PC-3 (cell line): ENCODE results near the gene MARK3. TPM values are rescaled to one million over a fixed set of nuclear protein-coding genes. Genes with fewer than 3 reads are reported as not detected.

Experiments
- ATAC-seq: fragments of 200-7000 bp; cut with Tn5 transposase; 2 replicates; pipeline ENCODE4 v1.9.1; 2020; ENCODE audit warnings: mild to moderate bottlenecking, moderate library complexity
- BruUV-seq: library from RNA; stranded (reverse); fragments of 400-500 nt; replicated peaks from 2 replicates; lab custom pipeline; 2021; lab: Mats Ljungman, UMichigan
- CTCF ChIA-PET: fragments of 300-600 bp; sonication (Branson Sonifier 250); formaldehyde crosslinking; loops from one replicate; lab custom pipeline; 2022; ENCODE audit warnings: antibody characterized with exemption; lab: Charles Lee
- POLR2A ChIA-PET: fragments of 300-600 bp; sonication (Branson Sonifier 250); formaldehyde crosslinking; loops from one replicate; lab custom pipeline; 2022; ENCODE audit warnings: antibody characterized with exemption; ENCODE audit not compliant: unreplicated experiment; lab: Charles Lee
- DNase-seq: peaks from one replicate; pipeline ENCODE4 v3.0.0-alpha.2; 2015
- H2AFZ ChIP-seq: fragments of 300-600 bp; sonication (generic); 2 replicates; pipeline ENCODE4 v1.6.0; 2016; ENCODE audit warnings: antibody characterized with exemption, low read length
- H3F3A ChIP-seq: fragments of 300-600 bp; sonication (generic); one replicate; pipeline ENCODE4 v1.6.0; 2017; ENCODE audit warnings: antibody characterized with exemption, low read length, control low read depth, mild to moderate bottlenecking; ENCODE audit not compliant: unreplicated experiment
- H3K27ac ChIP-seq: fragments of 300-600 bp; sonication (generic); 2 replicates; pipeline ENCODE4 v1.5.1; 2016; ENCODE audit warnings: mild to moderate bottlenecking, low read length
- H3K27me3 ChIP-seq: fragments of 300-600 bp; sonication (generic); 2 replicates; pipeline ENCODE4 v1.6.1; 2016; ENCODE audit warnings: low read length, mixed read lengths
- H3K36me3 ChIP-seq: fragments of 300-600 bp; sonication (generic); 2 replicates; pipeline ENCODE4 v1.6.1; 2016; ENCODE audit warnings: low read depth, mixed run types, low read length, mixed read lengths
- H3K4me1 ChIP-seq: fragments of 300-600 bp; sonication (generic); 2 replicates; pipeline ENCODE4 v1.5.1; 2016; ENCODE audit warnings: low read length; ENCODE audit not compliant: insufficient read depth
- H3K4me2 ChIP-seq: fragments of 300-600 bp; sonication (generic); 2 replicates; pipeline ENCODE4 v1.6.0; 2016; ENCODE audit warnings: low read length
- H3K4me3 ChIP-seq: fragments of 300-600 bp; sonication (generic); 2 replicates; pipeline ENCODE4 v1.5.1; 2016; ENCODE audit warnings: mild to moderate bottlenecking, low read length, mixed read lengths
- H3K79me2 ChIP-seq: fragments of 300-600 bp; sonication (generic); 2 replicates; pipeline ENCODE4 v1.6.1; 2017; ENCODE audit warnings: low read length, mixed read lengths
- H3K9ac ChIP-seq: fragments of 300-600 bp; sonication (generic); 2 replicates; pipeline ENCODE4 v1.6.0; 2016; ENCODE audit warnings: mild to moderate bottlenecking, low read length
- H3K9me2 ChIP-seq: fragments of 300-600 bp; sonication (generic); replicated peaks from 2 replicates; pipeline ENCODE4 v1.6.1; 2016; ENCODE audit warnings: mixed run types, low read length, mixed read lengths
- H3K9me3 ChIP-seq: fragments of 300-600 bp; sonication (generic); 2 replicates; pipeline ENCODE4 v1.6.1; 2016; ENCODE audit warnings: low read length, mixed read lengths
- H4K20me1 ChIP-seq: fragments of 300-600 bp; sonication (generic); 2 replicates; pipeline ENCODE4 v1.6.1; 2016; ENCODE audit warnings: low read length, mixed read lengths
- EZH2 ChIP-seq: fragments of 300-600 bp; sonication (generic); IDR thresholded peaks from one replicate; pipeline ENCODE4 v1.6.1; 2017; ENCODE audit warnings: antibody characterized with exemption, mild to moderate bottlenecking, low read length; ENCODE audit not compliant: unreplicated experiment
- EZH2phosphoT487 ChIP-seq: fragments of 300-600 bp; sonication (generic); IDR thresholded peaks from 2 replicates; pipeline ENCODE4 v1.6.1; 2018; ENCODE audit warnings: mild to moderate bottlenecking, antibody characterized with exemption, low read length, borderline replicate concordance
- intact Hi-C: fragments of 100-400 bp; cut with micrococcal nuclease; formaldehyde crosslinking; loops from 2 replicates; pipeline ENCODE4 v1.9.0; 2023
- total RNA-seq: library from RNA; depleted of rRNA; stranded (reverse); fragments of >200 nt; gene quantifications from 2 replicates; pipeline ENCODE4 v1.2.3, GENCODE V29; 2014
- TF ChIP-seq, protein P1 (sequence below): fragments of 300-600 bp; sonication (generic); conservative IDR thresholded peaks from 2 replicates; pipeline ENCODE4 v1.5.1; 2017; ENCODE audit warnings: antibody characterized with exemption, low read depth, mild to moderate bottlenecking, low read length

The MARK3 gene
- total RNA-seq, 1 experiment from 2014 or later: 69.9 TPM

- H3K36me3 ChIP-seq: peaks cover 48% of the 10 kb centered on the region
- no peak for DNase-seq
- no peaks in the 10 kb centered on the region for H3K4me1 ChIP-seq
- peaks cover 5% of the 10 kb centered on the region for H3F3A ChIP-seq
- H3K27ac ChIP-seq: no peak overlapping the region
- H3K27me3 ChIP-seq: no peaks in the 10 kb centered on the region
- H3K9me2 ChIP-seq: no peaks in the 10 kb centered on the region
- no peak overlapping the region for H3K4me2 ChIP-seq
- no peak overlapping the region for H3K9ac ChIP-seq
- no peaks in the 10 kb centered on the region for H3K79me2 ChIP-seq
- H2AFZ ChIP-seq: no peak overlapping the region
- no peaks in the 10 kb centered on the region for H3K9me3 ChIP-seq
- no peaks in the 10 kb centered on the region for H4K20me1 ChIP-seq
- BruUV-seq: TSS peak; percentile 14
- POLR2A ChIA-PET: no interaction called here
- intact Hi-C loops: no loop called here
- H3K4me3 ChIP-seq: no peak overlapping the region
- TF ChIP-seq EZH2phosphoT487 (no peak), EZH2 (no peak)
- TF ChIP-seq, protein P1, sequence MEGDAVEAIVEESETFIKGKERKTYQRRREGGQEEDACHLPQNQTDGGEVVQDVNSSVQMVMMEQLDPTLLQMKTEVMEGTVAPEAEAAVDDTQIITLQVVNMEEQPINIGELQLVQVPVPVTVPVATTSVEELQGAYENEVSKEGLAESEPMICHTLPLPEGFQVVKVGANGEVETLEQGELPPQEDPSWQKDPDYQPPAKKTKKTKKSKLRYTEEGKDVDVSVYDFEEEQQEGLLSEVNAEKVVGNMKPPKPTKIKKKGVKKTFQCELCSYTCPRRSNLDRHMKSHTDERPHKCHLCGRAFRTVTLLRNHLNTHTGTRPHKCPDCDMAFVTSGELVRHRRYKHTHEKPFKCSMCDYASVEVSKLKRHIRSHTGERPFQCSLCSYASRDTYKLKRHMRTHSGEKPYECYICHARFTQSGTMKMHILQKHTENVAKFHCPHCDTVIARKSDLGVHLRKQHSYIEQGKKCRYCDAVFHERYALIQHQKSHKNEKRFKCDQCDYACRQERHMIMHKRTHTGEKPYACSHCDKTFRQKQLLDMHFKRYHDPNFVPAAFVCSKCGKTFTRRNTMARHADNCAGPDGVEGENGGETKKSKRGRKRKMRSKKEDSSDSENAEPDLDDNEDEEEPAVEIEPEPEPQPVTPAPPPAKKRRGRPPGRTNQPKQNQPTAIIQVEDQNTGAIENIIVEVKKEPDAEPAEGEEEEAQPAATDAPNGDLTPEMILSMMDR: no peak
- CTCF ChIA-PET: no interaction called here
- ATAC-seq: no peak
Observed at GRCh38 chr14:103502877-103503276, 117.7 kb downstream of the MARK3 start.

DNA sequence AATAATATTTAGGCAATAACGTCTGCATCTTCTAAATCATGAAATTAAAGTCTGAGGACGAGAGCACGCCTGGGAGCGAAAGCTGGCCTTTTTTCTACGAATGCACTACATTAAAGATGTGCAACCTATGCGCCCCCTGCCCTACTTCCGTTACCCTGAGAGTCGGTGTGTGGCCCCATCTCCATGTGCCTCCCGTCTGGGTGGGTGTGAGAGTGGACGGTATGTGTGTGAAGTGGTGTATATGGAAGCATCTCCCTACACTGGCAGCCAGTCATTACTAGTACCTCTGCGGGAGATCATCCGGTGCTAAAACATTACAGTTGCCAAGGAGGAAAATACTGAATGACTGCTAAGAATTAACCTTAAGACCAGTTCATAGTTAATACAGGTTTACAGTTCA is 118.1 kb downstream of the MARK3 start:
- Histone ChIP-seq H3K27me3 (no peaks in the 10 kb centered on the region), H3K4me3 (no peak overlapping the region), H3K36me3 (peaks cover 48% of the 10 kb centered on the region), H3K4me1 (no peaks in the 10 kb centered on the region), H4K20me1 (no peaks in the 10 kb centered on the region), H3K79me2 (no peaks in the 10 kb centered on the region), H3F3A (peaks cover 1% of the 10 kb centered on the region), H3K4me2 (no peak overlapping the region), H3K9ac (no peak overlapping the region), H3K9me3 (no peaks in the 10 kb centered on the region), H3K27ac (no peak overlapping the region), H2AFZ (no peak overlapping the region), H3K9me2 (no peaks in the 10 kb centered on the region)
- ChIA-PET CTCF (no interaction called here), POLR2A (no interaction called here)
- no peak for DNase-seq
- TF ChIP-seq, protein P1: no peak
- no peak for TF ChIP-seq EZH2phosphoT487
- TF ChIP-seq EZH2: no peak
- ATAC-seq: no peak
- intact Hi-C loops: no loop called here
- BruUV-seq: no TSS peak

- ChIA-PET POLR2A (no interaction called here), CTCF (no interaction called here)
- Histone ChIP-seq H2AFZ (no peak overlapping the region), H4K20me1 (no peaks in the 10 kb centered on the region), H3K4me3 (no peak overlapping the region), H3K4me2 (no peak overlapping the region), H3K27ac (no peak overlapping the region), H3K4me1 (no peaks in the 10 kb centered on the region), H3K9me2 (no peaks in the 10 kb centered on the region), H3K27me3 (no peaks in the 10 kb centered on the region), H3K36me3 (peaks cover 48% of the 10 kb centered on the region), H3K9me3 (no peaks in the 10 kb centered on the region), H3F3A (no peaks in the 10 kb centered on the region), H3K9ac (no peak overlapping the region), H3K79me2 (no peaks in the 10 kb centered on the region)
- DNase-seq (no peak), ATAC-seq (peak; percentile 41; the same call in 1 of the 2 replicates)
- TF ChIP-seq EZH2phosphoT487 (no peak), EZH2 (no peak)
- TF ChIP-seq, protein P1: peak; percentile 19; the same call in 1 of the 2 replicates
- intact Hi-C loops: no loop called here
- BruUV-seq: no TSS peak
Observed at GRCh38 chr14:103504991-103505565, 119.9 kb downstream of the MARK3 start.
